NK-92 (cell line): ENCODE data around the gene MARK1.

Source experiments
- DNase-seq: peaks from one replicate; lab custom pipeline; 2025; ENCODE audit not compliant: unreplicated experiment; lab: John Stamatoyannopoulos, UW

The MARK1 gene

GRCh38 chr1:220528679-220529501, 954 bp downstream of the MARK1 start:
- no peak for DNase-seq

GRCh38 chr1:220529521-220530020, 1.6 kb downstream of the MARK1 start:
- DNase-seq: no peak

GRCh38 chr1:220533504-220534109, 5.7 kb downstream of the MARK1 start:
- no peak for DNase-seq

GRCh38 chr1:220544901-220545303, 17.0 kb downstream of the MARK1 start:
- no peak for DNase-seq

- DNase-seq: no peak
These were observed 23.0 kb downstream of the MARK1 start for GRCh38 chr1:220550811-220551399.

GRCh38 chr1:220551718-220552117, 23.8 kb downstream of the MARK1 start:
- DNase-seq: no peak

GRCh38 chr1:220552672-220553260, 24.8 kb downstream of the MARK1 start:
- DNase-seq: no peak

- DNase-seq: no peak
These were observed 28.7 kb downstream of the MARK1 start for GRCh38 chr1:220556641-220557040.

- no peak for DNase-seq
These were observed 35.6 kb downstream of the MARK1 start for GRCh38 chr1:220563564-220563963.

- DNase-seq: no peak
These were observed 36.3 kb downstream of the MARK1 start for GRCh38 chr1:220564216-220564615.

GRCh38 chr1:220565670-220566069, 37.7 kb downstream of the MARK1 start:
- DNase-seq: no peak

GRCh38 chr1:220566869-220567268, 38.9 kb downstream of the MARK1 start:
- DNase-seq: no peak

- no peak for DNase-seq
These were observed 44.5 kb downstream of the MARK1 start for GRCh38 chr1:220572416-220572815.

- DNase-seq: no peak
These were observed 45.9 kb downstream of the MARK1 start for GRCh38 chr1:220573836-220574235.

- DNase-seq: no peak
These were observed 48.0 kb downstream of the MARK1 start for GRCh38 chr1:220575718-220576497.

- no peak for DNase-seq
These were observed 50.0 kb downstream of the MARK1 start for GRCh38 chr1:220577926-220578325.

- DNase-seq: no peak
These were observed 51.4 kb downstream of the MARK1 start for GRCh38 chr1:220579317-220579716.

GRCh38 chr1:220592714-220593113, 64.8 kb downstream of the MARK1 start:
- DNase-seq: no peak

GRCh38 chr1:220594356-220594755, 66.4 kb downstream of the MARK1 start:
- no peak for DNase-seq

GRCh38 chr1:220595179-220595578, 67.2 kb downstream of the MARK1 start:
- no peak for DNase-seq

GRCh38 chr1:220604926-220605325, 77.0 kb downstream of the MARK1 start:
- no peak for DNase-seq
